Uterus (tissue), 4 donors: ENCODE measurements around the gene KRTAP3-1. TPM values are rescaled to one million over a fixed set of nuclear protein-coding genes. Genes with fewer than 3 reads are reported as not detected.

ENCODE experiments used
- DNase-seq, 2 donors: peaks; one replicate each; pipeline ENCODE4 v3.0.0-alpha.2; 2019 to 2020
- H3K27ac ChIP-seq, 2 donors: fragments of 200-600 bp; sonication (generic); 1 replicate in 1 of 2; 2 replicates in 1 of 2; pipeline ENCODE4 v1.5.1; 2016 to 2018
- H3K27me3 ChIP-seq, 2 donors: fragments of 200-600 bp; sonication (generic); one replicate each; pipeline ENCODE4 v1.5.1; 2018 to 2019; ENCODE audit warnings: control low read depth in 1 of 2
- H3K36me3 ChIP-seq, 2 donors: fragments of 200-600 bp; sonication (generic); one replicate each; pipeline ENCODE4 v1.5.1; 2019; ENCODE audit warnings: control low read depth in 1 of 2
- H3K4me1 ChIP-seq, 2 donors: fragments of 200-600 bp; sonication (generic); one replicate each; pipeline ENCODE4 v1.5.1; 2018 to 2019; ENCODE audit warnings: control low read depth in 1 of 2
- H3K4me3 ChIP-seq, 2 donors: fragments of 200-600 bp; sonication (generic); 1 replicate in 1 of 2; 2 replicates in 1 of 2; pipeline ENCODE4 v1.5.1; 2018 to 2019; ENCODE audit warnings: mild to moderate bottlenecking in 1 of 2
- H3K9me3 ChIP-seq, 2 donors: fragments of 200-600 bp; sonication (generic); one replicate each; pipeline ENCODE4 v1.5.1; 2019; ENCODE audit warnings: control low read depth in 1 of 2
- CTCF ChIP-seq, 4 experiments: fragments of 200-600 bp in 2 of 4; fragments of 450-650 bp in 2 of 4; sonication (generic) in 2 of 4; IDR thresholded peaks; one replicate each; pipeline ENCODE4 v1.5.1; 2016 to 2019; ENCODE audit warnings: antibody characterized with exemption in 4 of 4, mild to moderate bottlenecking in 2 of 4, moderate library complexity in 1 of 4
- POLR2A ChIP-seq, 2 donors: fragments of 450-650 bp; IDR thresholded peaks; one replicate each; pipeline ENCODE4 v1.6.1; 2016; ENCODE audit warnings: antibody characterized with exemption in 2 of 2, mild to moderate bottlenecking in 1 of 2, moderate library complexity in 1 of 2
- intact Hi-C: fragments of 100-400 bp; cut with DNase I; formaldehyde crosslinking; loops from one replicate; pipeline ENCODE4 v1.15.1; 2023; ENCODE audit warnings: low total_unique reads
- total RNA-seq, 4 donors: library from RNA; depleted of rRNA in 3 of 4; stranded (reverse); fragments of >200 nt in 3 of 4; gene quantifications; one replicate each; pipeline versions ENCODE4 v1.1.0 to v1.2.4, GENCODE V29; 2014 to 2023
- donor health status: DM: yes; HTN: yes; CAD: no.

KRTAP3-1 gene
- total RNA-seq, 4 donors from 2014 or later = not detected

DNA sequence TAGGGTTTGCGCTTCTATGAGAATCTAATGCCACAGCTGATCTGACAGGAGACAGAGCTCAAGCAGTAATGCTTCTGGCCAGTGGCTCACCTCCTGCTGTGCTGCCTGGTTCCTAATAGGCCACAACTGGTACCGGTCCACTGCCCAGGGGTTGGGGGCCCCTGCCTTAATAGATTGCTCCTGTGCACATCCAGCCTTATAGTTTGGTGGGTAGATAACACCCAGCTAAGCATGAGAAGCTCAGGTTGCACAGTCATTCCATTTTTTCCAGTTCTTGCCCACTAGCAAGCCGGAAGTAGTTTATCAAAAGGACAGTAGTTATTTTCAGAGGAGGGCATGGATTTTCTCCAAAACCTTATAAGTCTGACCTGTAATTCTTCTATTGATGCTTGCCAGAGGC, 10.5 kb upstream of the KRTAP3-1 start:
- Histone ChIP-seq H3K4me3 (no peak overlapping the region), H3K9me3 (no peaks in the 10 kb centered on the region), H3K4me1 (no peaks in the 10 kb centered on the region), H3K36me3 (no peaks in the 10 kb centered on the region), H3K27ac (no peak overlapping the region), H3K27me3 (no peaks in the 10 kb centered on the region)
- intact Hi-C loops = no loop called here
- TF ChIP-seq POLR2A (IDR thresholded peaks at IDR 0.05) = no peak
- no peak for TF ChIP-seq CTCF (IDR thresholded peaks at IDR 0.05)
- DNase-seq = no peak

- no peak overlapping the region for H3K4me3 ChIP-seq
- H3K9me3 ChIP-seq = no peaks in the 10 kb centered on the region
- DNase-seq = no peak
- H3K36me3 ChIP-seq = no peaks in the 10 kb centered on the region
- no peak for TF ChIP-seq POLR2A (IDR thresholded peaks at IDR 0.05)
- TF ChIP-seq CTCF (IDR thresholded peaks at IDR 0.05) = no peak
- H3K27ac ChIP-seq = no peak overlapping the region
- H3K27me3 ChIP-seq = no peaks in the 10 kb centered on the region
- no peaks in the 10 kb centered on the region for H3K4me1 ChIP-seq
- intact Hi-C loops = no loop called here
These were observed 9.6 kb upstream of the KRTAP3-1 start for GRCh38 chr17:41018541-41018940.

DNA sequence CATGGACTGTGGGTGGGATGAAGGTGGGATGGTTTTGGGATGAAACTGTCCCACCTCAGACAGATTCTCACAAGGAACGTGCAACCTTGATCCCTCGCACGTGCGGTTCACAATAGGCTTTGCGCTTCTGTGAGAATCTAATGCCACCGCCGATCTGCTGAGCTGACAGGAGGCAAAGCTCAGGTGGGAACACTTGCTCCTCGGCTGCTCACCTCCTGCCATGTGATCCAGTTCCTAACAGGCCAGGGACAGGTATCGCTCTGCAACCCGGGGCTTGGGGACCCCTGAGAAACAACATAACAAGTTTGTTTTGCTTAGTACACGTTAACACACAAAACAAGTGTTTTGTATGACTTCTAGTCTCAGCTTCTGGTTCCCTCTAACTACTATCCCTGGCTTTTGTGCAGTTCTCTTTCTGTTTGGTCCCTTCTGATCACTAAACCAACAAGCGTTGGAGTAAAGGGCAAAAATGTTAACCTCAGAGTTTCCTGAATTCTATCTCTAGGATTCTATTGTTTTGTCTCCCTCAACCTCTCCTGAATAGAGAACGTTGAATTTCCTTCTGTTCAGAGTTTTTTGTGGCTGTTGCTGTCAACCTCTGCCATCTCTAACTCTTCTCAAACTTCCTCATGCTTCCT, 7.8 kb upstream of the KRTAP3-1 start:
- Histone ChIP-seq H3K4me3 (no peak overlapping the region), H3K27me3 (no peaks in the 10 kb centered on the region), H3K9me3 (no peaks in the 10 kb centered on the region), H3K4me1 (no peaks in the 10 kb centered on the region), H3K36me3 (no peaks in the 10 kb centered on the region), H3K27ac (no peak overlapping the region)
- no peak for TF ChIP-seq CTCF (IDR thresholded peaks at IDR 0.05)
- TF ChIP-seq POLR2A (IDR thresholded peaks at IDR 0.05) = no peak
- no peak for DNase-seq
- intact Hi-C loops = no loop called here

GRCh38 chr17:41015454-41015853, 6.5 kb upstream of the KRTAP3-1 start:
- intact Hi-C loops = no loop called here
- TF ChIP-seq CTCF (IDR thresholded peaks at IDR 0.05) = no peak
- Histone ChIP-seq H3K27me3 (no peaks in the 10 kb centered on the region), H3K27ac (no peak overlapping the region), H3K4me1 (no peaks in the 10 kb centered on the region), H3K4me3 (no peak overlapping the region), H3K36me3 (no peaks in the 10 kb centered on the region), H3K9me3 (no peaks in the 10 kb centered on the region)
- DNase-seq = no peak

GRCh38 chr17:41013606-41014005, 4.7 kb upstream of the KRTAP3-1 start:
- intact Hi-C loops = no loop called here
- Histone ChIP-seq H3K27me3 (no peaks in the 10 kb centered on the region), H3K4me1 (no peaks in the 10 kb centered on the region), H3K4me3 (no peak overlapping the region), H3K9me3 (no peaks in the 10 kb centered on the region), H3K36me3 (no peaks in the 10 kb centered on the region), H3K27ac (no peak overlapping the region)
- TF ChIP-seq POLR2A (IDR thresholded peaks at IDR 0.05) (no peak), CTCF (IDR thresholded peaks at IDR 0.05) (no peak)
- no peak for DNase-seq
